Heart left ventricle (tissue), 13 donors: ENCODE data around the gene CHD5.

Source experiments
- POLR2A ChIP-seq, 2 donors: fragments of 450-650 bp; IDR thresholded peaks; one replicate each; pipeline ENCODE4 v1.6.1; 2017; ENCODE audit warnings: antibody characterized with exemption in 2 of 2, mild to moderate bottlenecking in 2 of 2, moderate library complexity in 2 of 2
- TF ChIP-seq, protein P1 (sequence below), 12 donors: fragments of 200-600 bp; sonication (generic) in 4 of 12; IDR thresholded peaks; one replicate each; pipeline versions ENCODE4 v1.5.0 to v1.8.0; 2018 to 2022; ENCODE audit warnings: antibody characterized with exemption in 12 of 12, mild to moderate bottlenecking in 5 of 12
- donor health status: ischemic (EF 13 %, LVEDD 7.1; RV severe dilation, severe dysfunction).
- donor health status: DM: no; HTN: yes; CAD: no.
- donor health status: DM: no; HTN: no; CAD: no.
- donor health status: ischemic (EF 25% LVEDD 6.9; RV normal size, moderate dysfunction).
- donor health status: ischemic (EF 25% LVEDD 5.7; RV mildly dilated, moderate dysfunction).
- donor health status: ischemic (EF 35%, LVEDD 5.7; RV mildly dilated, moderate dysfunction).
- donor health status: nonischemic (EF 11% LVEDD 7.7; RV severe dilation, severe dysfunction).
- donor health status: DM: yes; HTN: yes; CAD: no.
- donor health status: PGD.
- donor health status: ischemic (EF 29% LVEDD 5.4; RV normal size, mild dysfunction).
- donor health status: nonischemic (EF 23%, LVEDD 6.1; RV moderate dilation, normal function).

DNA sequence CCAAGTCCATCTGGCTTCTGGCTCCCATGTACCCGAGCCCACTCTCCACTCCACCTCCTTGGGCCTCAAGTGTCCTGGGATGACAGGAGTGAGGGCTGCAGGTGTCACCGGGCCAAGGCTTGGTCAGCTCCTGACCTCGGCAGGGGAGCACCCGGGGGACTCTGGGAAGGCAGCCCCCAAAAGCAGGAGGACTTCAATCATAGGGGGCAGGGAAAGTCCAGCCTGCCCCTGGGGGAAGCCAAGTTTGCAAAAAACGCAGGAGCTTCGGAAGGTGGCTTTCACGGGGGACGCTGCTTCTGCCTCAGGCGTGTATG, 77.6 kb downstream of the CHD5 start:
- TF ChIP-seq, protein P1, sequence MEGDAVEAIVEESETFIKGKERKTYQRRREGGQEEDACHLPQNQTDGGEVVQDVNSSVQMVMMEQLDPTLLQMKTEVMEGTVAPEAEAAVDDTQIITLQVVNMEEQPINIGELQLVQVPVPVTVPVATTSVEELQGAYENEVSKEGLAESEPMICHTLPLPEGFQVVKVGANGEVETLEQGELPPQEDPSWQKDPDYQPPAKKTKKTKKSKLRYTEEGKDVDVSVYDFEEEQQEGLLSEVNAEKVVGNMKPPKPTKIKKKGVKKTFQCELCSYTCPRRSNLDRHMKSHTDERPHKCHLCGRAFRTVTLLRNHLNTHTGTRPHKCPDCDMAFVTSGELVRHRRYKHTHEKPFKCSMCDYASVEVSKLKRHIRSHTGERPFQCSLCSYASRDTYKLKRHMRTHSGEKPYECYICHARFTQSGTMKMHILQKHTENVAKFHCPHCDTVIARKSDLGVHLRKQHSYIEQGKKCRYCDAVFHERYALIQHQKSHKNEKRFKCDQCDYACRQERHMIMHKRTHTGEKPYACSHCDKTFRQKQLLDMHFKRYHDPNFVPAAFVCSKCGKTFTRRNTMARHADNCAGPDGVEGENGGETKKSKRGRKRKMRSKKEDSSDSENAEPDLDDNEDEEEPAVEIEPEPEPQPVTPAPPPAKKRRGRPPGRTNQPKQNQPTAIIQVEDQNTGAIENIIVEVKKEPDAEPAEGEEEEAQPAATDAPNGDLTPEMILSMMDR (IDR thresholded peaks at IDR 0.05): no peak
- no peak for TF ChIP-seq POLR2A (IDR thresholded peaks at IDR 0.05)
